Peyer's patch (tissue), 4 donors: ENCODE data around the gene EXOC3.

Source experiments
- CTCF ChIP-seq, 6 experiments: fragments of 450-650 bp in 4 of 6; fragments of 200-600 bp in 2 of 6; sonication (generic) in 1 of 6; IDR thresholded peaks; one replicate each; pipeline ENCODE4 v1.5.1; 2017 to 2019; ENCODE audit warnings: antibody characterized with exemption in 6 of 6, mild to moderate bottlenecking in 3 of 6, moderate library complexity in 1 of 6
- POLR2A ChIP-seq, 2 donors: fragments of 450-650 bp; IDR thresholded peaks; one replicate each; pipeline ENCODE4 v1.5.1; 2017; ENCODE audit warnings: antibody characterized with exemption in 2 of 2, mild to moderate bottlenecking in 2 of 2, moderate library complexity in 2 of 2

GRCh38 chr5:396531-396961 lies 46.4 kb upstream of the EXOC3 start:
- TF ChIP-seq CTCF (IDR thresholded peaks at IDR 0.05), result no peak
- no peak for TF ChIP-seq POLR2A (IDR thresholded peaks at IDR 0.05)
